HCT116 (cell line): ENCODE data around the gene CCDC197. TPM values are rescaled to one million over a fixed set of nuclear protein-coding genes. Genes with fewer than 3 reads are reported as not detected.

Experiments
- ATAC-seq: fragments of 200-7000 bp; cut with Tn5 transposase; 2 replicates; pipeline ENCODE4 v1.9.1; 2020; ENCODE audit warnings: mild to moderate bottlenecking, moderate library complexity
- BruUV-seq: library from RNA; stranded (reverse); fragments of 400-500 nt; replicated peaks from 2 replicates; lab custom pipeline; 2021; lab: Mats Ljungman, UMichigan
- CTCF ChIA-PET: fragments of 300-600 bp; sonication (Branson Sonifier 250); formaldehyde crosslinking; loops from one replicate; lab custom pipeline; 2021; ENCODE audit warnings: antibody characterized with exemption; lab: Charles Lee
- POLR2A ChIA-PET: fragments of 300-600, 350-600 bp; sonication (Branson Sonifier 250); formaldehyde crosslinking; loops from one replicate; lab custom pipeline; 2021; ENCODE audit warnings: antibody characterized with exemption; lab: Charles Lee
- RAD21 ChIA-PET, 2 experiments: fragments of 300-600 bp; sonication (Branson Sonifier 250); formaldehyde crosslinking; loops; one replicate each; lab custom pipeline; 2023; ENCODE audit warnings: low total read pairs in 2 of 2; ENCODE audit not compliant: uncharacterized antibody in 2 of 2, unreplicated experiment in 2 of 2, low non-redundant PET in 1 of 2; lab: Charles Lee
- DNase-seq: peaks from one replicate; pipeline ENCODE4 v3.0.0-alpha.2; 2010; ENCODE audit warnings: low read depth, low spot score
- H2AFZ ChIP-seq: fragments of 200-600 bp; shearing (Covaris generic), sonication (generic); 2 replicates; pipeline ENCODE4 v1.6.1; 2017; ENCODE audit warnings: low read depth, mixed run types, mixed read lengths, antibody characterized with exemption, low read length; ENCODE audit not compliant: poor library complexity, severe bottlenecking
- H3K27ac ChIP-seq: 2 replicates; pipeline ENCODE4 v1.5.1; 2012; ENCODE audit warnings: low read depth, low read length
- H3K27me3 ChIP-seq: fragments of 200-600 bp; sonication (generic); 2 replicates; pipeline ENCODE4 v1.6.1; 2016; ENCODE audit warnings: mixed run types, low read length, mixed read lengths; ENCODE audit not compliant: insufficient read depth
- H3K36me3 ChIP-seq, 2 experiments: fragments of 200-500 bp in 1 of 2; fragments of 200-600 bp in 1 of 2; sonication (Bioruptor generic) in 1 of 2; sonication (generic) in 1 of 2; 2 replicates each; pipeline versions ENCODE4 v1.5.1 to v1.6.1; 2014 to 2016; ENCODE audit warnings: low read length in 2 of 2, inconsistent platforms in 1 of 2, mixed read lengths in 1 of 2, mixed run types in 1 of 2; ENCODE audit not compliant: insufficient read depth in 2 of 2, control insufficient read depth in 1 of 2
- H3K4me1 ChIP-seq, 2 experiments: fragments of 200-600 bp in 1 of 2; sonication (generic) in 1 of 2; 2 replicates each; pipeline versions ENCODE4 v1.5.1 to v1.6.1; 2012 to 2017; ENCODE audit warnings: low read length in 2 of 2, inconsistent platforms in 1 of 2, mild to moderate bottlenecking in 1 of 2, mixed read lengths in 1 of 2, mixed run types in 1 of 2, moderate library complexity in 1 of 2; ENCODE audit not compliant: insufficient read depth in 2 of 2, control insufficient read depth in 1 of 2
- H3K4me2 ChIP-seq: fragments of 200-600 bp; sonication (generic); 2 replicates; pipeline ENCODE4 v1.6.1; 2017; ENCODE audit warnings: mixed run types, low read length, mixed read lengths
- H3K4me3 ChIP-seq, 2 experiments: fragments of 200-600 bp in 1 of 2; sonication (generic) in 1 of 2; replicated peaks in 1 of 2; 2 replicates each; pipeline ENCODE4 v1.5.1; 2011 to 2016; ENCODE audit warnings: low read length in 2 of 2, control low read depth in 1 of 2, low read depth in 1 of 2, mild to moderate bottlenecking in 1 of 2, mixed read lengths in 1 of 2, mixed run types in 1 of 2
- H3K79me2 ChIP-seq: fragments of 200-600 bp; sonication (generic); 2 replicates; pipeline ENCODE4 v1.6.1; 2017; ENCODE audit warnings: mild to moderate bottlenecking, mixed run types, low read length, moderate library complexity, mixed read lengths; ENCODE audit not compliant: insufficient read depth
- H3K9ac ChIP-seq: fragments of 200-600 bp; sonication (generic); 2 replicates; pipeline ENCODE4 v1.6.1; 2016; ENCODE audit warnings: low read length, mixed read lengths
- H3K9me2 ChIP-seq: fragments of 200-600 bp; sonication (generic), shearing (Covaris generic); 2 replicates; pipeline ENCODE4 v1.6.1; 2017; ENCODE audit warnings: mixed run types, mild to moderate bottlenecking, moderate library complexity; ENCODE audit not compliant: insufficient read depth
- H3K9me3 ChIP-seq, 2 experiments: fragments of 200-500 bp in 1 of 2; fragments of 200-600 bp in 1 of 2; sonication (Bioruptor generic) in 1 of 2; sonication (generic) in 1 of 2; 2 replicates each; pipeline ENCODE4 v1.6.1; 2014 to 2017; ENCODE audit warnings: low read length in 2 of 2, mixed read lengths in 2 of 2, inconsistent platforms in 1 of 2, low read depth in 1 of 2, mild to moderate bottlenecking in 1 of 2, mixed run types in 1 of 2, moderate library complexity in 1 of 2; ENCODE audit not compliant: control insufficient read depth in 1 of 2, insufficient read depth in 1 of 2
- H4K20me1 ChIP-seq: fragments of 200-600 bp; sonication (generic), shearing (Covaris generic); 2 replicates; pipeline ENCODE4 v1.6.1; 2017; ENCODE audit warnings: mixed run types, mild to moderate bottlenecking, moderate library complexity; ENCODE audit not compliant: insufficient read depth
- ELF1 ChIP-seq: IDR thresholded peaks from 2 replicates; pipeline ENCODE4 v1.6.1; 2012; ENCODE audit warnings: low read depth, borderline replicate concordance
- EZH2phosphoT487 ChIP-seq: fragments of 200-600 bp; IDR thresholded peaks from 2 replicates; pipeline ENCODE4 v1.6.1; 2018; ENCODE audit warnings: antibody characterized with exemption, borderline replicate concordance
- JUND ChIP-seq: IDR thresholded peaks from 2 replicates; pipeline ENCODE4 v1.6.1; 2012
- POLR2A ChIP-seq: IDR thresholded peaks from 2 replicates; pipeline ENCODE4 v1.7.0; 2011; ENCODE audit warnings: borderline replicate concordance; ENCODE audit not compliant: insufficient read depth, insufficient read length; ENCODE audit errors: extremely low read depth
- POLR2AphosphoS5 ChIP-seq: IDR thresholded peaks from 2 replicates; pipeline ENCODE4 v1.6.1; 2011; ENCODE audit warnings: mild to moderate bottlenecking, low read depth, low read length, moderate library complexity
- RAD21 ChIP-seq: IDR thresholded peaks from 2 replicates; pipeline ENCODE4 v1.6.1; 2012; ENCODE audit warnings: low read depth, mild to moderate bottlenecking
- SP1 ChIP-seq: IDR thresholded peaks from 2 replicates; pipeline ENCODE4 v1.6.1; 2012; ENCODE audit warnings: low read depth
- SRF ChIP-seq: IDR thresholded peaks from 2 replicates; pipeline ENCODE4 v1.6.1; 2012; ENCODE audit warnings: low read depth
- YY1 ChIP-seq: IDR thresholded peaks from 2 replicates; pipeline ENCODE4 v1.6.1; 2011; ENCODE audit warnings: low read length, low read depth, moderate library complexity, mild to moderate bottlenecking; ENCODE audit not compliant: insufficient replicate concordance; ENCODE audit errors: extremely low read depth
- ZFX ChIP-seq: fragments of 450-650 bp; IDR thresholded peaks from 2 replicates; pipeline ENCODE4 v1.6.1; 2017
- ZNF274 ChIP-seq: fragments of 200-500 bp; sonication (Bioruptor generic); IDR thresholded peaks from 2 replicates; pipeline ENCODE4 v1.6.1; 2014; ENCODE audit warnings: mild to moderate bottlenecking, low read depth, low read length, inconsistent platforms
- intact Hi-C: fragments of 100-400 bp; cut with micrococcal nuclease; formaldehyde crosslinking; loops from 2 replicates; pipeline ENCODE4 v1.10.0; 2022
- total RNA-seq: library from RNA; stranded (reverse); gene quantifications from one replicate; pipeline ENCODE4 v1.2.1, GENCODE V29; 2021; ENCODE audit not compliant: unreplicated experiment
- TF ChIP-seq, protein P1 (sequence below): IDR thresholded peaks from 2 replicates; pipeline ENCODE4 v1.6.1; 2012
- TF ChIP-seq, protein P2 (sequence below): IDR thresholded peaks from 2 replicates; pipeline ENCODE4 v1.6.1; 2012
- TF ChIP-seq, protein P3 (sequence below), 3 experiments: fragments of 200-600 bp in 1 of 3; sonication (generic) in 1 of 3; IDR thresholded peaks in 2 of 3; conservative IDR thresholded peaks in 1 of 3; 2 replicates each; pipeline ENCODE4 v1.5.1; 2012 to 2017; ENCODE audit warnings: low read depth in 2 of 3, low read length in 2 of 3, antibody characterized with exemption in 1 of 3, borderline replicate concordance in 1 of 3, control low read depth in 1 of 3, mild to moderate bottlenecking in 1 of 3, mixed read lengths in 1 of 3, mixed run types in 1 of 3, moderate library complexity in 1 of 3; ENCODE audit not compliant: insufficient read depth in 1 of 3

Gene CCDC197
- total RNA-seq, 1 experiment from 2014 or later = not detected

DNA sequence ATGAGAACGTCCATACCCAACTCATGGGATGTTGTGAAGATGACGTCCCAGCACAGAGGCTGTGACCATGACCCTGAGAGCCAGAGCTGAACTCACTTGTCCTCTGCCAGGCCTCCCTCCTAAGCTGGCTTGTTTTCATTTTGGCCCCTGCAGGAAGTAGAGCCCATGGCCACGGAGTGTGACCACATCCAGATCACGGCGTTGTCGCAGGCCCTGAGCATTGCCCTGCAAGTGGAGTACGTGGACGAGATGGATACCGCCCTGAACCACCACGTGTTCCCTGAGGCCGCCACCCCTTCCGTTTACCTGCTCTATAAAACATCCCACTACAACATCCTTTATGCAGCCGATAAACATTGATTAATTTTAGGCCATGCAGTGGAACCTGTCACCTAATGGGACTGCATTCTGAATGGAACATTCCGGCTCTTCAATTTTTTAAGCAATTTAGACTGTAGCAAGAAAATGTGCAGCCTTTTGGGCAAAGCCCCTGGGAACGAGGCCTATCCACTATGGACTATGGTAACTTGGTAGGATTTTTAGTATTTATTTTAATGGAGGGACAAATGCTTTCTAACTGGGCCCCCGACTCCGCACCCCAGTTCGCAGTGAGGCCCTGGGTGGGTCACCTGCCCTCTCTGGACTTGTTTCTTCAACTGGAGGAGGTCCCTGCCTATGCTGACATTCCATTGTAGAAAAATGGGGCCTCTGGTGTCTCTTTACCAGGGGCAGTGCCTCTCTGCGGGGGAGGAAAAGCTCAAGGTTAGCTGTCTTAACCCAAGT is 48.7 kb downstream of the CCDC197 start:
- ATAC-seq (no peak), DNase-seq (no peak)
- H3K4me1 ChIP-seq = no peaks in the 10 kb centered on the region
- no peaks in the 10 kb centered on the region for H3K9me3 ChIP-seq
- no peaks in the 10 kb centered on the region; the same call in 1 of the 2 replicates for H3K79me2 ChIP-seq
- ChIA-PET RAD21 (no interaction called here), POLR2A (no interaction called here), CTCF (no interaction called here)
- H3K36me3 ChIP-seq = peaks cover 22 to 30% of the 10 kb centered on the region in 2 experiments; a peak in 3 of 4 replicates
- H3K4me2 ChIP-seq = no peak overlapping the region
- H2AFZ ChIP-seq = no peak overlapping the region
- no peaks in the 10 kb centered on the region for H3K27me3 ChIP-seq
- intact Hi-C loops = no loop called here
- H3K9ac ChIP-seq = no peak overlapping the region
- H3K27ac ChIP-seq = no peak overlapping the region
- TF ChIP-seq, protein P1, sequence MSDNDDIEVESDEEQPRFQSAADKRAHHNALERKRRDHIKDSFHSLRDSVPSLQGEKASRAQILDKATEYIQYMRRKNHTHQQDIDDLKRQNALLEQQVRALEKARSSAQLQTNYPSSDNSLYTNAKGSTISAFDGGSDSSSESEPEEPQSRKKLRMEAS = no peak
- TF ChIP-seq YY1 (no peak), ZFX (no peak), RAD21 (no peak), ZNF274 (no peak), POLR2AphosphoS5 (no peak), JUND (no peak), EZH2phosphoT487 (no peak), ELF1 (no peak), POLR2A (no peak), SP1 (no peak), SRF (no peak)
- TF ChIP-seq, protein P2, sequence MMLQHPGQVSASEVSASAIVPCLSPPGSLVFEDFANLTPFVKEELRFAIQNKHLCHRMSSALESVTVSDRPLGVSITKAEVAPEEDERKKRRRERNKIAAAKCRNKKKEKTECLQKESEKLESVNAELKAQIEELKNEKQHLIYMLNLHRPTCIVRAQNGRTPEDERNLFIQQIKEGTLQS = no peak
- TF ChIP-seq, protein P3, sequence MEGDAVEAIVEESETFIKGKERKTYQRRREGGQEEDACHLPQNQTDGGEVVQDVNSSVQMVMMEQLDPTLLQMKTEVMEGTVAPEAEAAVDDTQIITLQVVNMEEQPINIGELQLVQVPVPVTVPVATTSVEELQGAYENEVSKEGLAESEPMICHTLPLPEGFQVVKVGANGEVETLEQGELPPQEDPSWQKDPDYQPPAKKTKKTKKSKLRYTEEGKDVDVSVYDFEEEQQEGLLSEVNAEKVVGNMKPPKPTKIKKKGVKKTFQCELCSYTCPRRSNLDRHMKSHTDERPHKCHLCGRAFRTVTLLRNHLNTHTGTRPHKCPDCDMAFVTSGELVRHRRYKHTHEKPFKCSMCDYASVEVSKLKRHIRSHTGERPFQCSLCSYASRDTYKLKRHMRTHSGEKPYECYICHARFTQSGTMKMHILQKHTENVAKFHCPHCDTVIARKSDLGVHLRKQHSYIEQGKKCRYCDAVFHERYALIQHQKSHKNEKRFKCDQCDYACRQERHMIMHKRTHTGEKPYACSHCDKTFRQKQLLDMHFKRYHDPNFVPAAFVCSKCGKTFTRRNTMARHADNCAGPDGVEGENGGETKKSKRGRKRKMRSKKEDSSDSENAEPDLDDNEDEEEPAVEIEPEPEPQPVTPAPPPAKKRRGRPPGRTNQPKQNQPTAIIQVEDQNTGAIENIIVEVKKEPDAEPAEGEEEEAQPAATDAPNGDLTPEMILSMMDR (IDR thresholded peaks at IDR 0.05 in 2 of 3, conservative IDR thresholded peaks at IDR 0.05 in 1 of 3; ENCODE audit: borderline replicate concordance in 1 of 3, insufficient read depth in 1 of 3, low read depth in 2 of 3, low read length in 2 of 3) = no peak
- H3K4me3 ChIP-seq = no peak overlapping the region
- no peaks in the 10 kb centered on the region for H3K9me2 ChIP-seq
- no peaks in the 10 kb centered on the region for H4K20me1 ChIP-seq
- BruUV-seq = no TSS peak
